SJSA1 (cell line): ENCODE measurements around the gene GRAP2. TPM values are rescaled to one million over a fixed set of nuclear protein-coding genes. Genes with fewer than 3 reads are reported as not detected.
"Not testable (repeated sequence)": the region's sequence is repeated elsewhere in the genome, so short reads cannot be mapped to it uniquely, and the experiment has no call there.

Experiments used
- DNase-seq, 2 experiments: peaks; one replicate each; pipeline ENCODE4 v3.0.0-alpha.2; 2015 to 2020; ENCODE audit warnings: low spot score in 2 of 2, low read depth in 1 of 2
- H3K27ac ChIP-seq: fragments of 250-450 bp; sonication (Bioruptor Pico); 2 replicates; pipeline ENCODE4 v1.5.1; 2020; ENCODE audit warnings: mild to moderate bottlenecking, moderate library complexity
- H3K27me3 ChIP-seq: fragments of 250-450 bp; sonication (Bioruptor Pico); replicated peaks from 2 replicates; pipeline ENCODE4 v1.5.1; 2020; ENCODE audit warnings: mild to moderate bottlenecking, moderate library complexity
- H3K36me3 ChIP-seq: fragments of 250-450 bp; sonication (Bioruptor Pico); 2 replicates; pipeline ENCODE4 v1.5.1; 2020; ENCODE audit warnings: mild to moderate bottlenecking
- H3K4me1 ChIP-seq: fragments of 250-450 bp; sonication (Bioruptor Pico); replicated peaks from 2 replicates; pipeline ENCODE4 v1.6.1; 2021; ENCODE audit warnings: mild to moderate bottlenecking
- H3K4me3 ChIP-seq: fragments of 250-450 bp; sonication (Bioruptor Pico); 2 replicates; pipeline ENCODE4 v1.5.1; 2020; ENCODE audit warnings: mild to moderate bottlenecking
- H3K9me3 ChIP-seq: fragments of 250-450 bp; sonication (Bioruptor Pico); replicated peaks from 2 replicates; pipeline ENCODE4 v1.5.1; 2020; ENCODE audit warnings: mild to moderate bottlenecking
- total RNA-seq: library from RNA; depleted of rRNA; stranded (reverse); fragments of >200 nt; shearing (Covaris generic); gene quantifications from 2 replicates; pipeline ENCODE4 v1.2.3, GENCODE V29; 2014

GRAP2 gene
- total RNA-seq, 1 experiment from 2014 or later, result 0.61 TPM

DNA sequence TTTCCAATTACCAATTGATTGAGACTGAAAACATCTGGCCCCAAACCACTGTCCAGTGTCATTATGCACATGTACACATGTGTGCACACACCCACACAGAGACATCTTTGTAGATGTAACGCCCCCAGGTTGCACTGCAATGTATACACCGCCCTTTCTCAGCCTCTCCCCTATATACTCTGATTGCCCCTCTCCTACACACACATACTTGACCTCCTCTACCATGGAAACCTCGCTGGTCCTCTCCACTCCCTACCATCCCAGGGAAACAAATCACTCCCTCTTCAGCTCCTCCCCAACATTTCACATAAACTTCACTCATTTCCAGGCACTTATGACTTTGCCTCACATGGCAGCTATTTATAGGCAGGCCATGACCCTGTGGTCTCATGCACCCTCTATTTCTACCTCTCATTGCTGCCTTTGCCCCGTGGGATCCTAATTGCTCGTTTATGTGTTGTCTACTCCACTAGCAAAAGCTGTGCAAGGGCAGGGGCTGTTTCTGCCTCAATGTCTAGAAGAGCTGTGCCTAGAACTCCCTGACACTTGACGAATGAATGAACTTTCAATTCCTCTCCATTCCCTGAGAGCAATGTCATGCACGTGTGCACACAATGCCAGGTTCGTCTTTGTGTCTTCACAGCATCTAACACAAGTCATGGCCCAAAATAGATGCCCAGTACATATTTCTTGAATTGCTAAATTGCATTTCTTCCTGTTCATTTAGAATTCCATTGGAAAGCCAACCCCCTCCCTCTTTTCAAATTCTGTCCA is 49.3 kb downstream of the GRAP2 start:
- no peak overlapping the region for H3K27ac ChIP-seq
- peaks cover 9% of the 10 kb centered on the region for H3K4me1 ChIP-seq
- H3K27me3 ChIP-seq, result no peaks in the 10 kb centered on the region
- no peak overlapping the region for H3K4me3 ChIP-seq
- DNase-seq, result no peak
- H3K36me3 ChIP-seq, result no peaks in the 10 kb centered on the region
- H3K9me3 ChIP-seq, result no peaks in the 10 kb centered on the region

DNA sequence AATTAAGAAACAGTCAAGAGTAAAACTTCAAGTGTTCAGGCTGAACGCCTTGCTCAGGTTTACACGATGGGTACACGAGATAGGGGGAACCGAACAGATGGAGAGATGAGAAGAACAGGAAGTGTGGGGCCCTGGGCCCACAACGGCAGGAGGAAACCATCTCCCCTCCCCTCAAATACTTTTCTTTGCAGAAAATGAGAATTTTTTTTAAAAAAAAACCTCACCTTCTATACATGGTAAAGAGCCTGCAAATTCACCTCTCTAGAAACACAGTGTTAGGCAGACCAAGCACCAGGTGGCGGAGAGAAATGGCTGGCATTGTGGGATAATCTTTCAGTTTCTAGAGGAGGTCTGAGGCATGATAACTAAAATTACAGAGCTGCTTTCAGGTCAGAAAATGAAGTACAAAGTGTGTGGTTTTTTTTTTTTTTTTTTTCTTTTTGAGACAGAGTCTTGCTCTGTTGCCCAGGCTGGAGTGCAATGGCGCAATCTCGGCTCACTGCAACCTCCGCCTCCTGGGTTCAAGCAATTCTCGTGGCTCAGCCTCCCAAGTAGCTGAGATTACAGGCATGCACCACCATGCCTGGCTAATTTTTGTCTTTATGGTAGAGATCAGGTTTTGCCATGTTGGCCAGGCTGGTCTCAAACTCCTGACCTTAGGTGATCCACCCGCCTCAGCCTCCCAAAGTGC is 50.9 kb downstream of the GRAP2 start:
- H3K36me3 ChIP-seq, DNase-seq, H3K27ac ChIP-seq, H3K4me3 ChIP-seq, H3K9me3 ChIP-seq, H3K27me3 ChIP-seq: not testable (repeated sequence)
- peaks cover 13% of the 10 kb centered on the region for H3K4me1 ChIP-seq

DNA sequence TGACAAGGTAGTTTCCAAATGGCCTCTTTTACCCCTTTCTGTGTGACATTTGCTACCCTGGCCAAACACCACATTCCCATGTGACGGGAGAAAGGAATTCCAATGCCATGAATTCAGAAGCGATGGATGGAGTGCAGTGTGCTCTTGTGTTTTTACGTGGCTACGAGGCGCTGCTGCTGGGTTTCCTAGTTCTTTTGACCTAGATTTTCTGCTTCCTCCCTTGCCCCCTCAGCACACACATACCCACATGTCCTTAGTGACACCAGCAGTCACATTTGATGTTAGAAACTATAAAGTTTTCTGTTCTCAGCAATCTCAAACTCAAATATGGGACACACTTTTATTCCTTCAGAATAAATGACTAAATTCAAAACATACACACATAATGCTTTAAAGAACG is 51.5 kb downstream of the GRAP2 start:
- DNase-seq, result no peak
- no peak overlapping the region for H3K4me3 ChIP-seq
- H3K27ac ChIP-seq, result no peak overlapping the region
- no peaks in the 10 kb centered on the region for H3K27me3 ChIP-seq
- no peaks in the 10 kb centered on the region for H3K9me3 ChIP-seq
- peaks cover 13% of the 10 kb centered on the region for H3K4me1 ChIP-seq
- no peaks in the 10 kb centered on the region for H3K36me3 ChIP-seq

DNA sequence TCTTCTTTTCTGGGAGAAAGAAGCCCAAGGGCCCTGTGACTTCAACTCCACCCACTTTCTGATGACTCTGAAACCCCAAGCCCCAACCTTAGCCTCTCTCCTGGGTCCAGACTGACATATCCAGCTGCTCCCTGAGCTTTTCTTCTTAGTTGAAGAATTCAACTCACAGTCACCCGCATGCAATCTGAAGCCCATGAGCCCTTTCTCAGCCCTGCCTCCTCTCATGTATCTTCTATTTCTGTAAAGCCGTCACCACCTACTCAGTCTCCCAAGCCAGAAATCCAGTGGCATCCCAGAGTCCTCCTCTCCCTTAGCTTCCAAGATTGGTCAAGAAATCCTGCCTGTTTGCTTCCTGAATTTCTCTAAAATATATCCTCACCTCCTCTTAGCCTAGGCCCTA is 52.2 kb downstream of the GRAP2 start:
- peaks cover 13% of the 10 kb centered on the region for H3K4me1 ChIP-seq
- no peaks in the 10 kb centered on the region for H3K9me3 ChIP-seq
- DNase-seq, result no peak
- H3K27ac ChIP-seq, result no peak overlapping the region
- H3K4me3 ChIP-seq, result no peak overlapping the region
- H3K27me3 ChIP-seq, result no peaks in the 10 kb centered on the region
- H3K36me3 ChIP-seq, result no peaks in the 10 kb centered on the region

DNA sequence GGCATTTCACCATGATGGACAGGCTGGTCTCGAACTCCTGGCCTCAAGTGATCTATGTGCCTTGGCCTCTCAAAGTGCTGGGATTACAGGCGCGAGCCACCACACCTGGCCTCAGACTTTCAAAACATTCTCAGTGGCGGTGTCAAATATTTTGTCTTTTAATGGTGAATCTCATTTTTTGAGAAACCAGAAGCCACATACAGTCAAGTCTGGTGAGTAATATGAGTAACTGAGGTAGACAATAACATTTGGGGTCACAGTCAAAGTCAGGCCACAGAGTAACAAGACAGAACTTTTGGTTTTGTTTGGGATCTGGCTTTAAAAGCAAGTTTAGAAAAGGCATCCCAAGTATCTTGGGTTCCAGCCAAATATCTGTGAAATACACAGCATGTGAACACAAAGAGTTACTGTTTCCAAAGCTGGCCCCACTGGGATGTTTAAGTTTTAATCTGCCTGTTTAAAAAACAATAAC is 53.7 kb downstream of the GRAP2 start:
- H3K36me3 ChIP-seq, result no peaks in the 10 kb centered on the region
- no peaks in the 10 kb centered on the region for H3K27me3 ChIP-seq
- no peak overlapping the region for H3K27ac ChIP-seq
- DNase-seq, result peak; percentile 66 to 83
- H3K4me3 ChIP-seq, result no peak overlapping the region
- H3K9me3 ChIP-seq, result no peaks in the 10 kb centered on the region
- H3K4me1 ChIP-seq, result peaks cover 21% of the 10 kb centered on the region

DNA sequence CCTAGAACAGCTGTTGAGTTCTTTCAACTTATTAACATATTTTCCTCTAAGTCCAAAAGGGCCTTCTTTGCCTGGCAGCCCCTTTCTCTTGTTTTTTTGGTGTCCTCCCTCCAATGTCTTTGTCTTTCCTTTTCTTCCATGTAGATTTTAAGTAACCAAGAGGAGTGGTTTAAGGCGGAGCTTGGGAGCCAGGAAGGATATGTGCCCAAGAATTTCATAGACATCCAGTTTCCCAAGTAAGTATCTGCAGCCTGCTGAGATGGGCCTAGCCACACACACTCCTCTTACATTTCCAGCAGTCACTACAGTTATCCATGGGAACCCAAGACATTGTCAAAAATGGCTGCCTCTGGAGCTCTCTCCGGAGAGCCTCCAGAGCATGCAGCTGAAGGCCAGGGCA is 54.8 kb downstream of the GRAP2 start:
- H3K36me3 ChIP-seq, result no peaks in the 10 kb centered on the region
- no peak overlapping the region for H3K27ac ChIP-seq
- H3K4me3 ChIP-seq, result no peak overlapping the region
- H3K9me3 ChIP-seq, result no peaks in the 10 kb centered on the region
- DNase-seq, result no peak
- peaks cover 32% of the 10 kb centered on the region for H3K4me1 ChIP-seq
- H3K27me3 ChIP-seq, result no peaks in the 10 kb centered on the region

DNA sequence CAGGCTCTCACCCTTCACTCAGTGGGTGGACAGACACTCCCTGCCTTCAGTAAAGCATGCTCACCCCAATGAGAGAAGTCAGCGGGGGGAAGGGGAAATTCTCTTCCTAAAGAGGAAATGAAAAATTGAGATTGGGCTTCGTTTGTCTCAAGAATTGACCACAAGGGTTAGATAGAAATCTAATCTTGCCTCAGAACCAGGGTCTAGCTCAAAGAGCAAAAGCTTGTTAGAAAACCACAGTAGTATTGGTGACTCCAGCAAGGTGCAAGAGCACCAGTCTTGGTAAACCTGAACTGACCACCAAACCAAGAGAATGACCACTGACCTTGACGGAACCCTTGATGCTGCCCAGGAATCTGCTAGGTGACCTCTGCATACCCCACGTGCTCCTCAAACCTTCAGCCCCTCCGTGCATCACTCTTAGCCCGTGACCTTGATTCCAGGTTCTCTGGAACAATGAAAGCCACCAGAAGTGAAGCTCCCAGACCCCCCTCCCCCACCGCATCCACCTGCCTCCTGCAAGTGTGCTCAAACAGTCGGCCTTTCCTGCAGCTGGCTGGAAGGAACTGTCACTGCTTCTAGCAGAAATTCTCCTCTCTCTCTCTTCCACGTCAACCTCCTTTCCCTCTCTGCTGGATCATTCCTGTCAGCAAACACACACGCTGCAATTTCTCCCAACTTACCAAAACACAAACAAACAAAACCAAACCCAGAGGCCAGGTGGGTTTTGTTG is 56.2 kb downstream of the GRAP2 start:
- Histone ChIP-seq H3K9me3 (no peaks in the 10 kb centered on the region), H3K4me1 (peaks cover 45% of the 10 kb centered on the region), H3K4me3 (no peak overlapping the region), H3K27me3 (no peaks in the 10 kb centered on the region), H3K27ac (no peak overlapping the region), H3K36me3 (no peaks in the 10 kb centered on the region)
- no peak for DNase-seq

DNA sequence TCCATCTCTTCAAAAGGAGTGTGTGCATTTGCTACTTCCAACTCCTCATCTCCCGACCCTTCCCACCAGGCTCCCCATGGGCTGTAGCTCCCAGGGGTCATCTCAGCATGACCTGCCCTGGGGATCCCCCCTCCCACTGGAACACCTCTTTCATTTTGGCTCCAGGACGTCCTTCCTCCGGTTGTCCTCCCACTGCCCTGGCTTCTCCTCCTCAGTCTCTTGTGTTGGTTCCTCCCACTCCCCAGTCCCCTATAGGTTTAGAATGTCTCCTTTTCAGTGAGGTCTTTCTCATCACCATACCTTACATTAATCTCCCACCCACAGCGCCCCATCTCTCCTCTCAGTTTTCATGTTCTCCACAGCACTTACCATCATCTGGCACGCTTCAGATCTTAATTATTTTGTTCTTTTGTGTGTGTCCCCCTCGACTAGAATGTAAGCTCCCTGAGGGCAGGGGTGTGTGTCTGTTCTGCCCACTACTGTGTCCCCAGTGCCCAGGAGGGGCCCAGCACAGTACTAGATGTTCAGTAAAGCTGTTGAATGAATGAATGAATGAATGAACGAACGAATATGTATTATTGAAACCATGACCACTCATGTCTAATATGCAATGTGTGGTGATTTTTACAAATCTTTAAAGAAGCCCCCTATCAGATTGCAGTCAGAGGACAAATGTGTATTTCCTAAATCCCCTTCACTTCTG is 57.3 kb downstream of the GRAP2 start:
- no peak for DNase-seq
- H3K36me3 ChIP-seq, result no peaks in the 10 kb centered on the region
- no peak overlapping the region for H3K27ac ChIP-seq
- H3K27me3 ChIP-seq, result no peaks in the 10 kb centered on the region
- peaks cover 51% of the 10 kb centered on the region for H3K4me1 ChIP-seq
- no peaks in the 10 kb centered on the region for H3K9me3 ChIP-seq
- H3K4me3 ChIP-seq, result no peak overlapping the region

DNA sequence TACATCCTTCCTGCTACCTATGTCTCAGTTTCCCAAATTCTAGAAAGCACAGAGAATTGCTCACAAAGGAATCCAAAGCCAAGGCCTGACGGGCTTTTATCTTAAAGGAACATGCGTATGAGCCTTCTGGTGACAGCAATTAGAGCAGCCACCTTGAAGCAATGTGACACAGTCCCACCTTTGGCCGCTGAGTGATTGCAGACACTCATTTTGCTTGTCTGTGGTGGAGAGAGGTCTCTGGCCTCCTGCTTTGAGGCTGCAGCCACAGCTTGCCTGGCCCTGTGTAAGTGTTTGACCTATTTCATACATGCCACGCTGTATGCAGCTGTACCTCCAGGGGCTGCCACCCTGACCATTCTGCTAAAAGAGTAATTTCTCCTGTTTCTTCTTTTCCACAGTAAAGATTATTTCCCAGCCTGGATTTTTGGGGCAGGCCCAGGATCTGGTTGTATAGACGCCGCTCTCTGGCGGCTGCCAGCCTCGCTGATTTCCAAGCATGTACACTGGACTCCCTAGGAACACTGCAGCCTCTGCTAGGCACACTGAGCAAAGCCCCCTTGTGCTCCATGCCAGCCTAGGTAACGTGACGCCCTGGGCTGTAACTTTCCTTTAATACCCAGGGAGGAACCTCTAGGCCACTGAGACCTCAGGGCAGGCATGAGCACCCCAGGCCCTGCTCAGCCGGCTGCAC is 58.2 kb downstream of the GRAP2 start:
- Histone ChIP-seq H3K9me3 (no peaks in the 10 kb centered on the region), H3K4me3 (no peak overlapping the region), H3K4me1 (peaks cover 49% of the 10 kb centered on the region), H3K27ac (no peak overlapping the region), H3K36me3 (no peaks in the 10 kb centered on the region), H3K27me3 (no peaks in the 10 kb centered on the region)
- DNase-seq, result no peak

DNA sequence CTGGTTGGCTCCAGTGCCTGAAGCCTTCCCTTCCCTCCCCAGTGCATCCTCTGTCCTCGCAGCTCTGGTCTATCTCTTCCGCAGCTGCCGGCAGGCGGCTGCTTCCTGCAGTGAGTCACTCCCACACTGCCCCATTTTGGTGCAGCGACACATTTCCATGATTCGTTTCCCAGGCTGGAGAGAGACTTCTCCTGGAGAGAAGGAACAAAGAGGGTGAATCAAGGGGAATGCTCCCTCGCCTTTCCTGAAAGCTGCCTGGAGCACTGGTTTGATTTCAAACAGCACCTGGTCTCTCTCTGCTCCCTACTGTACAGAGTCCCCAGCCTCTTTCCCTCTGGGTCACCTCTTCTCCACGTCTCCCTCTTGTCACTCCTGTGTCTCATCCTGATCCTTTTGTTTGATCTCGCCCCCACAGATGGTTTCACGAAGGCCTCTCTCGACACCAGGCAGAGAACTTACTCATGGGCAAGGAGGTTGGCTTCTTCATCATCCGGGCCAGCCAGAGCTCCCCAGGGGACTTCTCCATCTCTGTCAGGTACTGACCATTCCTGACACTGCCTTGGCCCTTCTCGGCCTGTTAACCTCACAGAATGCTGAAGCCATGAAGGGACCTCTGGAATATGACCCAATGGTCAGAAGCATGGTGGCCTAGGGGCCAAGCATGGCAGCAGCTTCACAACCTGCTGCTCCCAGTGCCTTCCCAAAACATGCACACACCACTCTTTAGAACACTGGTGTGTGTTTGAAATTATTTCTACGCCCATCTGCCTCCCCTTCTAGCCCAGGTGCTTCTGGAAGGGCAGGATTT is 59.0 kb downstream of the GRAP2 start, which contains the start of gene TMA7B:
TSS of gene TMA7B (plus strand) at position 758 of the 808 bp plus-strand sequence. CDS start 3,978 bp downstream, outside the sequence.
- no peaks in the 10 kb centered on the region for H3K27me3 ChIP-seq
- DNase-seq, result peak; percentile 77
- H3K27ac ChIP-seq, result peak within 1 kb of the TSS; percentile 94
- H3K4me1 ChIP-seq, result peaks cover 44% of the 10 kb centered on the region
- no peaks in the 10 kb centered on the region for H3K9me3 ChIP-seq
- no peaks in the 10 kb centered on the region for H3K36me3 ChIP-seq
- H3K4me3 ChIP-seq, result no peak within 1 kb of the TSS

DNA sequence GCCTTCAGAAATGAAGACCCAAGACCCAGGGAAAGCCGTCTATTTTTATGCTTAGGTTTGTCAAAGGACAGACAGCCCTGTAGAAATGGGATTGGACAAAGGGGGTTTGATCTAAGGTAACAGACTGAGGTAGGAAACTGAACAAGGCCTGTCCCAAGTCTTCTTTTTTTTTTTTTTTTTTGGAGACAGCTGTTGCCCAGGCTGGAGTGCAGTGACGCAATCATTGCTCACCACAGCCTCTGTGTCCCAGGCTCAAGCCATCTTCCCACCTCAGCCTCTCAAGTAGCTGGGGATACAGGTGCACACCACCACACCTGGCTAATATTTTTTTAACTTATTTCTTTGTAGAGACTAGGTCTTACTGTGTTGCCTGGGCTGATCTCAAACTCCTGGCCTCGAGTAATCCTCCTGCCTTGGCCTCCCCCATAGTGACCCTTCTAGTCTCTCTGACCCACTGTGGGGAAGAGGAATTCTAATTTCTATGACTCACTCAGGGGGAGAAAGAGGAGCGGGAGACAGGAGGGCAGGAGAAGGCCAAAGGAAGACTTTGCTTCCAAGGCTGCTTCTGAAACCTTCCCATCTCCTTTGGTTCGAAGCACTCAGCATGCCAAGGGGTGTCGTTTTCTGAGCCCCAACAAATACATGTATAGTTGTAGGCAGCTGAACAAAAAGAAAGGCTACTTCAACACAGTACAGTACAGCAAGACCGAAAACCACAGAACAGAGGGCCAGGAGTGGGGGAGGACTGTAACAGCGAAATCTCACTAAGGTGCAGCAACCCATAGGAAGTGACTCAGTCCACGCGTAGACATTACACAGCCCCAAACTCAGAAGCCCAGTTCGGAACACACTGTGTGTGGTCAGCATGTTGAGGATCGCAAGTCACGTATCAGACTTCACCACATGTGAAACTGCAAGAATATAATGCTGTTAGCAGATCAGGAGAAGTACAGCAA is 60.2 kb downstream of the GRAP2 start:
- no peaks in the 10 kb centered on the region for H3K9me3 ChIP-seq
- DNase-seq, result peak; percentile 96 to 98
- no peak overlapping the region for H3K4me3 ChIP-seq

More for the DNA sequence above, 60.2 kb downstream of the GRAP2 start:
- Histone ChIP-seq H3K4me1 (peaks cover 38% of the 10 kb centered on the region), H3K27me3 (no peaks in the 10 kb centered on the region), H3K36me3 (no peaks in the 10 kb centered on the region), H3K27ac (peak overlapping the region; percentile 94)
